HG03432 (cell line): Measurements from ENCODE around the gene SPA17.

Experiments used
- ATAC-seq: cut with Tn5 transposase; IDR thresholded peaks from one replicate; pipeline ENCODE4 v1.9.1; 2021; ENCODE audit warnings: mild to moderate bottlenecking, moderate library complexity; ENCODE audit not compliant: unreplicated experiment

SPA17 gene

DNA sequence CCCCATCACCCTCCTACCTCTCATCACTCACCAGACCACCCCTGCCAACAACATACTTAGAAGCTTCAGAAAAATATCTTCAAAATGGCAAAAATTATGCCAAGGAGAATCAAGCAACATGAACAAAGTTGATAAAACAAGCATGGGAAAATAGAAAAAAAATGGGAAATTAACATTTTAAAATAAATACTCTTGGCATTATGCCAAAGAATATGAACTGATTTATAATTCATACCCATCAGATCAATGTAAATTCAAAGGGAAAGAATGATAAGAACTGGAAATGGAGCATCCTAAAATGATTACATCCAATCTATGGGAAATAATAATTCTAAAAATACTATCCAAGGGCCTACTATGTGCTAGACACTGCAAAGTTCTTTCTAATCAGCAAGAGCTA is 12.2 kb upstream of the SPA17 start:
- no peak for ATAC-seq

DNA sequence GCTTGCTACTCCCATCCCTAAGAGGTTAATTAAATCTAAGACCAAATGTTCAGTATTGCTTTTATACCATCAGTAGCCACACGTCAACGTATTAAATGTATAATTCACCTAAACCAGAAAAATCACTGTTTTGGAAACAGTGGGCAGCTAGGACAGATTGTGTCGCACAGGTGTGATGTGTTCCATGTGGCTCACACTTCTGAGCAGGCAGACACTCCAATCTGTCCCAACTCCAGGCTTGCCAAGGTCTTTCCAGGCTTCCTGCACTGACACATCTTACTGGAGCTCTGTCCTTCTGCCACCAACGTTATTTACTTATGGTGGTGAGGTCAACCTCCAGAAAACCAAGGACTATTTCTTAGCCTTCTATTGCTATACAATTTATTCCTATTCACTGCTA is 11.6 kb upstream of the SPA17 start:
- ATAC-seq = no peak

DNA sequence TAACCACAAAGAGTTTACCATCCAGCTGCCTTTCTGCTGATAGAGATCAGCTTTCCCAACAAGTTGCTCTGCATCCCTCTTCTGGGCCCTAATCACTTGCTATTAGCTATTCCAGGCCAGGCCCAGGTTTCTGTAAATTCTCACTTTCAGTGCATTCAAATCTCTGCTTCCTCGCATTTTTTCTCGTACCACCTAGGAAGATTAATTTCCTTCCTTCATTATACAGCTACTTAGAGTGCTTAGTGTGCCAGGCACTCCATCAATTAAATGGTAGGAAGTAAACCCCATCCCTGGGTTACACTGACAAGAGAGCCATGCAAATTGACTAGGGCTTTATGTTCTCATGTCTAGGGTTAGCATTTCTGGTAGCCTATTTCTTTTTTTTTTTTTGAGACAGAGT is 9.8 kb upstream of the SPA17 start:
- no peak for ATAC-seq

DNA sequence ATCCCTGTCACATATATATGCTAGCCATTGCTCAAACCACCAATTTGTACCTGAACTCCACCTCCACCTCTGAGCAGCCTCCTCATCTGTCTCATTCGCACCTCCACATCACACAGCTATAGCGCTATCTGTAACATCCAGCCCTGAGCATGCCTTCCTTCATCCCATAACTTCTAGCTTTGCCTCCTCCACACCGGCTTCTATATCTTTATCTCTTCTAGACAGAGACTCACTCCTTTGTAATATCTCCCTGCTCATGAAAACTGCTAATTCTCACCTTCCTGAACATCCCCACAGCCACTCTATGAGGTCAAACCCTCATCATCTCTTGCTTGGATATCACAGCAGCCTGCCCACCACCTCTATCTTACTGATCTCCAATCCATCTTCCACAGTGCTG is 6.1 kb upstream of the SPA17 start:
- ATAC-seq = no peak

DNA sequence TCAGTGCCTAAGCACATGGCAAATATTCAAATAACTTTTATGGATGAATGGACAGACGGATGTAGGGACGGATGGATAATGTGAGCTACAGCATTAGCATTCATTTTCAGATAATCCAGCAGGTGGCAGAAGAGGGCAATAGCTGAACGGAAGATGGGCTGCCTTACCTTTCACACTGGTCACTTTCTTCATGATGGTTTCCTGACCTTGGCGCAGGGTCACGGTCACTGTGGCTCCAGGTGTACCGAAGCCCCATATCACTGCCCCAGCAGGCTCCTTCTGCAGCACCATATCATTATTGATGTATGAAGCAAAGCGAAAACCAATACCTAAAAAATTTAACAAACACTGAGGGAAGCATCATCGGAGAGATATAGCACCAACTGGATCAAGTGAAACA is 4.5 kb upstream of the SPA17 start:
- ATAC-seq = peak; percentile 25

DNA sequence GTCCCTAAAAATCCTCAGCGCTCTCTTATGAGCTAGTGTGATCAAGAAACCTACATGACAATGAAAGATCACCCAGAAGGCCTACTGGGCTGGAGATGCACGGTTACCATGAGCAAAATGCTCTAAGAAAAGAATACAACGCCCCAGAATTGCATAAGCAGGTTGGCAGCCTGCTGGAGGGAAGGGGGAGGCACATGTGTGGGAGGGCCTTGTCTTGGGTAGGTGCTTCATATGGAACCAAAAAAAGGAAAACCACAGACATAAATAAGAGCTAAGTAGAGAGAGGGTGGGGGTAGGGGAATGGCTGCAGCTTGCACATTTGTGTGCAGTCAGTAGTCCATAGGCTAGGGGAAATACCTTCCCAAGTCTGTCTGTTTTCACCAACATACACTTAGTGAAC is 3.0 kb upstream of the SPA17 start:
- ATAC-seq = peak; percentile 32

DNA sequence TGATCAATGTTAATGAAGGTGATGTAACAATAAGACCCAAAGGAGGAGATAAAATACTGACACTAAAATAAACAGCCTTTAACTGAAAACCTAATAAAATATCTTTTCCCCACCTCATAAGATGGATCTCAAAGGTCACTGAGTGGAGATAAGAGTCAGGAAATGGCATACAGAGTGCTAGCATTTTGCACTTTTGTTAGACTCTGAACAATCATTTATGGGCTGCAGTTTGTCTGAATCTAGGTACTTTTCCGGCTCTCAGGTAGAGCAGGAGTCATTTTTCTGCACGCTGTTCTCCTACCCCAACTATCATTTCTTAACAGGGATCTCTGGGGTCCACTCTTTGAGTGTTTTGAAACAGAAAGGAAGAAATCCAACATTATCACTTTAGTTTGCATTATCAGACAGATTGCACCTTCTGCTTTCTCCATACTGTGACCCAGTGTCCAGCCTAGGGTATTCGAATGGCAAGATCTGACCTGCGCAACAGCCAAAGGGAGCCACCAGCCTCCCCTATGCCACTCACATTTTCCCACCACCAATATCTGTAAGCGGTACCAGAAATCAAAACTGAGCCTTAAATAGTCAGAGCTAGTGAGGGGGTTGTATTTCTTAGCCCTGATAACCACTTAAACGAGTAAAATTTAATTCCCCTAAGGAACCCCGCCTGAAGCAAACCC is 1.0 kb upstream of the SPA17 start:
- ATAC-seq = no peak

DNA sequence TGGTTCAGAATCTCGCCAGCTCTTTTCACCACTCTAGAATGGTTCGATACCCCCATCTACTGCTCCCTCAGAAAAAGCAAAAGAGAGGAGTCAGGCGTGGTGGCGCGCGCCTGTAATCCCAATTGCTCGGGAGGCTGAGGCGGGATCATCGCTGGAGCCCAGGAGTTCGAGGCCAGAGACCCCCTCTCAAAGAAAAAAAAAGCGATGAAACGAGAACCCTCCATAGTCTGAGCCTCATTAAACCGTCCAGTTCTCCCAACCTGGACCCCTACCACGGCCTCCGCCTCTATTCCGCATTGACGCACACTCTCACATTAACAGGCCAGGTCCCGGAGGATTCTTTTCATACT is 439 bp downstream of the SPA17 start:
- ATAC-seq = no peak

DNA sequence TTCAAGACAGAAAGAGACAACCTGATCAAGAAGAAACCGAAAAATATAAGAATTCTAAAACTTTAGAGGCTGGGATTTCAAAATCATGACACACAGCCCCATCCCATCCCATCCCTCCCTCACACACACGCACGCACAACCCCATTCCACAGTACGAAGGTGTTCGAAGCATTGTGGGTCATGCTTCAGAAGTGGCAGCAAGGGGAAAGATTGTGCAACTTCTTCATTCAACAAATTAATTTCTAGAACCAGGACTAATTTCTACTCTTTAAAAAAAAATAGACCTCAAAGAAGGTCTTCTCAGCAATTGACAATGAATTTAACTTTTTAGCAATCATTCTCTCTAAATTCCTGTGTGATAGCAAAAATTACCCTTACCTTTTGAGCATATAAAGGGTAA is 867 bp downstream of the SPA17 start:
- ATAC-seq = no peak

DNA sequence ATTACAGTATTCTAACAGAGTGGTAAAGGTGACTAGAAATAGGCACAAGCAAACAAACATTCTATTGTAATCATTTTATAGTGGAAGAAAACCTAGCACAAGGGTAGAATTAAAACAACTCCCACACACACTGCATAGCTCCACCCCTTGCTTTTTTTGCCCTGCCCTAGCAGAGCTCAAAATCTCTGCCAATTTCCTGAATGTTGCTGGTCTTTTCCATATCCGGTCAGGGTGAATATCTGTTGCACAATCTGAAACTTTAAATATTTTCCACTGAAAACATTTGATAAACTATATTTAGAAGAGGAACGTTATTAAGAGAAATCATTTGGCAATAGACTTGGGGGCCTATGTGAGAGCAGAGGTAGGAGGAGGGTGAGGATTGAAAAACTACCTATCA is 2.7 kb downstream of the SPA17 start:
- ATAC-seq = no peak

DNA sequence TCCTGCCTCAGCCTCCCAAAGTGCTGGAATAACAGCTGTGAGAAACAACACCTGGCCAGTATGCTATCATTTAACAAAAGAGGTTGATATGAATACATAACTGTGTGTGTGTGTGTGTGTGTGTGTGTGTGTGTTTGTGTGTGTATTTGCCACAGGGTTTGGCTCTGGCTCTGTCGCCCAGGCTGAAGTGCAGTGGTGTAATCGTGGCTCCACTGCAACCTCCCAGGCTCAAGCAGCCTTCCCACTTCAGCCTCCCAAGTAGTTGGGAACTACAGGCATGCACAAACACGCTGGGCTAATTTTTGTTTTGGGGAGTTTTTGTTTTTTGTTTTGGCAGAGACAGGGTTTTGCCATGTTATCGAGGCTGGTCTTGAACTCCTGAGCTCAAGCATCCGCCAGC is 4.7 kb downstream of the SPA17 start:
- no peak for ATAC-seq

DNA sequence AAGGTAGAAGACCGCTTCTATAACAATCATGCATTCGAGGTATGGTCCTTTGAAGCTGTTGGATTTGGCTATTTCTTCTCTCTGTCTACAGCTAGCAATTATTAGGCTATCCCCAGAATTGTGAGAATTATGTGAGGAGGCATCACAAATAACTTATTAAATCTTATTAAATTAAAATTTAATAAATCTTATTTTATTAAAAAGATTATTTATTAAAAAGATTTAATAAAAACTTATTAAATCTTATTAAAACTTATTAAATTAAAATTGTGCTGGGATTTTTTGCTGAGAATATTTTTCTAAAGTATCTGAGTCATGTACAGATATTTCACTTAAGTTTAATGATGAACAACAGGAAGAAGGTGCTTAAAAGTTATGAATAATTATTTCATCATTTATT is 7.7 kb downstream of the SPA17 start:
- no peak for ATAC-seq

DNA sequence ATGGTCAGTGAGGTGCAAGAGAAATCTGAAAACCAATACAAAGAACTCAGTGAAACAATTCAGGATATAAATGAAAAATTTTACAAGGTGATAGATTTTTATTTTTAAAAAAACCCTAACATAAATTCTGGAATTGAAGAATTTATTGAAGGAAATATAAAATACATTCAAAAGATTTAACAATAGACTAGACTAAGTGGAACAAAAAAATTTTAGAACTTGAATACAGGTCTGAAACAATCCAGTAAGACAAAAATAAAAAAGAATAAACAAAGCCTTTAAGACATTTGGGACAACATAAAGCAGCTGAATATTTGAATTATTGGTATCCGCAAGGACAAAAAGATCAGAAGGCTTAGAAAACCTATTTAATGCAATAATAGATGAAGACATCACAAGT is 8.7 kb downstream of the SPA17 start:
- no peak for ATAC-seq

DNA sequence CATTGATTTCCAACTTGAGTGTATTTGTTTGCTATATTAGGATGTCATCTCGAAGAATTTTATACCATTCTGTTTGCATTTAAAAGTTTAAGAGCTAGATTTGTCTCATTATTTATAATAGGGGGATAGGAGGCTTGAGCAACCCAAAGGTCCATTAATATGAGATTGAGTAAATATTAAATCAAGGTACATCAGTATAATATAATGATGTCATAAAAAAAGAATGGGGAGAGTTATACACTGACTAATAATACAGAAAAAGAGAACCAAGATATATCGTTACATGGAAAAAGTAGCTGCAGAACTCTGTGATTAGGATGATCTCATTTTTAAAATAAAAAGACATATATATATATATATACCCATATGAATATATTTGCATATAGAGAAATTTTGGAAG is 19.4 kb downstream of the SPA17 start:
- no peak for ATAC-seq

DNA sequence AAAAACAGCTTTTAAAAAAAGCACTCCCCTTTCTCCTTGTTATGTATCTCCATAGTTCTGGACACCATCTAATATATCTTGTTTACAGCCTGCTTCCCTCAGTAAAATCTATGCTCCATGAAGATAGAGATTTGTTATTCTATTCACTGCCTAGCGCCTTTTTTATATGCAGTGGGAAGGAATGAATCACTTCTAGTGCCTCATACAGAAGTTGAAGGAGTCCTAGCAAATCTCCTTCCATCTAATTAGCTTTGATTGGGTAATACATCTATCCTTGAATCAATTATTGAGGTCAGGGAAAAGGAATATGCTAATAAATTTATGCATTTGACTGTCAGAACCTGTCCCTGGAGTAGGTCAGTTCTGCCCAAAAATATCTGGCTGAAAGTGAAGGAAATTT is 25.8 kb downstream of the SPA17 start:
- no peak for ATAC-seq

DNA sequence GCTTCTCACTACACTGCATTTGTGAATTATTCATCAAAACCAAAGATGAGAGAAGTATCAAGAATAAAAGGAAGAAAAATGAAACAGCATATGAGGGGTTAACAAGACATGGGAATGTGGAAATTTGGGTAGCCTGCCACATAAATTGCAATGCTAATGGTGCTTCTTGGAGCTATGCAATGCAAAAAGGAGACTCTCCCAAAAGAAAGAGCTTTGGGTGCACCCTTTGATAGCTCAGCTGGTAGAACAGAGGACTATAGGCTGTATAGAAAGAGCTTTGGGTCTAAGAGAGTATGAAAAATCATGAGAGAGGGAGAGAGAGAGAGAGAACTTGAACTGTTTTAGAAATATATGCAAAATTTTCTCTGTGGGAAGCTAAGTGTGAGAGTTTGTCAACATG is 26.3 kb downstream of the SPA17 start:
- no peak for ATAC-seq

DNA sequence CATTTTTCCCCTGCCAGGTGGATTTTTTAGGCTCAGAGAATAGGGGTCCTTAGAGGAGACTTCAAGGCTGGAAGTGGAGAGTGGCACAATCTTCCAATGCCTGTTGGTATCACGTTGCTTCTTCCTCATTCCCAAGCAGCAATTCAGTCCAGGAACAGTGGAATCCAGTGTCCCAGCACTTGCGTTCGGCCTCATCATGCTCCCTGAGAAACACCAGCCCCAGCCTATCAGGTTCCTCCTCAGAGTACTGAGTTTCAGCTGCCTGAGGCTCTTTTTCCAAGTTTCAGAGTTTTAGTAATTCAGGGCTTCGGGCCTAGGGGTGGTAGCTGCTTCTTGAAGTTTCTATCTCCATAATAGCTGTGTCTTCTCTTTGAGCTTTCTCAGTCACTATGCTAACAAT is 34.1 kb downstream of the SPA17 start:
- ATAC-seq = no peak

DNA sequence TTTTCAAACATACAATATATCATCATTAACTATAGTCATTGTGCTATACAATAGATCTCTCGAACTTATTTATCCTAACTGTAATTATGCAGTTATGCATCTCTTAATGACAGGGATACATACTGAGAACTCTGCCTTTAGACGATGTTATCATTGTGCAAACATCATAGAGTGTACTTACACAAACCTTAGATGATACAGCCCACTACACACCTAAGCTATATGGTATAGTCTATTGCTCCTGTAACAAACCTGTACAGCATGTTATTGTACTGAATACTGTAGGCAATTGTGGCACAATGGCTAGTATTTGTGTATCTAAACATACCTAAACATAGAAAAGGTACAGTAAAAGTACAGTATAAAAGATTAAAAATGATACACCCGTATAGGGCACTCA is 38.7 kb downstream of the SPA17 start:
- ATAC-seq = no peak

DNA sequence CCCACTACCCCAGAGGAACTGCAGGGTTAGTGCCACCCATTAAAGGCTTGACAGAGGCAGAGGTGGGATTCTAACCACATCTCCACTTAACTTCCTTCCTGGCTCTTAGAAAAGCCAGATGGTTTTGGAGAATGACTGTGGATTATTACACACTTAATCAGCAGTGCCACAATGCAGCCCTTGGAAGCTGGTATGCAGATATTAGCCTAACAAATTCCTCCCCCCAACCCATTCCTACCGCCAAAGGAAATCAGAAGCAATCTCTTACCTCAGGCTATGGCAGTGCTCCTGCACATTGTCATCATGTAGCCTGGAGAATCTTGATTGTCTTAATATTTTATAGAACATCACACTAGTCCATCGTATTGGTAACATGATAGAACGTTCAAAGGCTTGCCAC is 42.9 kb downstream of the SPA17 start:
- ATAC-seq = no peak

DNA sequence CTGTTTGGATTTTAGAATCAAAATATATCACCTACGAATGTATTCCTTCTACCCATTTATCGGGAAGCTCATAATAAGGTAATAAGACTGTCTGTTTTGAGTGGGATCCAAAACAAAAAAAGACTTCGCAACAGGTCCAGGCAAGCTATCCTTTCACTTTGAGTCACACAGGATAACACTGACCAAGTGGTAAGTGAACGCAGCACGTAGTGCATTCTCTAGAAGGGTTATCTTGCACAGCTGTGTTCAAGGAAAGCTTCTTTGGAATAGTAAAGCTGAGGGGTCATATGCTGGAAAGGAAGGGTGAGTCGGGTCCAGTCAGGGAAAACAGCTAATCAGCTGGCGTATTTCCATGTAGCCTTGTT is 43.7 kb downstream of the SPA17 start:
- peak; percentile 71 for ATAC-seq

DNA sequence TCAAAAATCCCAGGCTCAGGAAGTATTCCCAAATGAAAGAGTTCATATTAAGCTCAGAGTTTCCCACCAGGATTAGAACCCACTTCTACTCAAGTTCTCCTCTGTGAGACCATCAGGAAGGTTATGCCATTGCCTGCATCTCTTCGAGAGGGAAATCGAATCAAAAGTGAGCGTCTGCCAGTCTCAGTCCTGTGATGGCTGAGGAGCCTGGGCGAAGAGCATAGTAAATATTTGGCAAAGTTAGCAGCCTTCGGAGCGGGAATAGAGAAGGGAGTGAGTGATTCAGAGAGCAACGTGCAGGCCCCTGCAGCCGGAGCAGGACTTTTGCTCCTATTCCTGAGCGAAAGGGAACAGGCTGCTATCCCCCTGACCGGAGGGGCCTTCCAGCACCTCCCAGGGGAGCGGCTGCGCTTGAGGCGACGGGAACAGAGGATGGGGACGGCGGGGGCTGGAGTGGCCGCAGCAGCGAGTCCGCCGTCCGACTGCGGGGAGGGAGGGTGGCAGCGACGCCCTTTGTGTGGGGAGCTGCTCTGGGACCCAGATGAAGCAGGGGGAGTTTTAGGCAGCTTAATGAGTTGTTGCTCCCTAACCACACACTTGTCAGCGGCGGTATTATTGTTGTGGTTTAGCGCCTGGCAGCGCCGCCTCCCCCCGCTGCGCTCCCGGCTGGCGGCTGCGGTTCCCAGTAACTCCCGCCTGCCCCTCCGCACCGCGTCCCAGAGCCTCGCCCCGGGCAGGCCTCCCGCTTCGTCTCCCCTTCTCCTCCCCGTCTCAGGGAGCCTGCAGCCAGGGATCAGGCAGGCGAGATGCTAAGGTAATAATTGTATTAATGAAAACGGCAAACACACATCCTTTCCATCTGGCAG is 44.3 kb downstream of the SPA17 start:
- peak; percentile 64 for ATAC-seq

DNA sequence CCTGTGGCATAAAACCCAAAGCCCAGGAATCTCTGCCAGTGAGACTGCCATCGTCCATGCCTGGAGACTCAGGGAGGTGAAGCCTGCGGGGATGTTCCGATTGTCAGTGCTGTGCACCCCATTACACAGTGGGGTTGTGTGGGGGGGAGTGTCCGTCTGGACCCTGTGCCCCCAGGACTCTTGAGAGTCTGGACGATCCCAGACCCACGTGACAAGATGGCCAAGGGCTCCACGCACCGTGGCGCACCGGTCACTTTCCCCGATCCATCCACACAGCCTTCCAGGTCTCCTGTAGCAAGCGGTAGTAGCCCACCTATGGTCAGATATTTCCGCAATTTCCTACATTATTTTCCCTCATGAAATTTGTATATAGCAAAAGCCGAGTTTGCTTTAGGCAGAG is 45.1 kb downstream of the SPA17 start:
- no peak for ATAC-seq

DNA sequence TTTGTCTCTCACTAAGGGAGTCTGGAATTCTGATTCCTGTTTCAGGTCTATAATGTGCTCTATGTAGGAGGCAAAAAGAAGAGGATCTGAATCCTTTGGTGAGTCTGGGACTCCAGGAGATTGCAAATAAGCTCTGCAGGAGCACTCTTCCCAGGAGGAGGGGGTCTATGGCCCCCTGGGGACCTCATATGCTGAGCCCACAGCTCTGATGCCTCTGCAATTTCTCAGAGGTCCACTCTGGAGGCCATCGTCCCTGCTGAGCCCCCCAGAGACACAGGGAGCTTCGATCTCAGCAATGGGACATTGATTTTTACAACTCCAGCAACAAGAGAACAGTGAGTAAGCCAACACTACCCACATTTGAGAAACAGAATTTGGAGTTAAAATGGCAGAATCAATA is 45.8 kb downstream of the SPA17 start:
- no peak for ATAC-seq
